NCI-H524 (cell line): Measurements from ENCODE around the gene PHYKPL.

ENCODE experiments used
- DNase-seq, 2 experiments: peaks; one replicate each; lab custom pipeline; 2025; lab: John Stamatoyannopoulos, UW

PHYKPL gene

GRCh38 chr5:178223828-178224335, 8.7 kb downstream of the PHYKPL start:
- DNase-seq, result no peak

DNA sequence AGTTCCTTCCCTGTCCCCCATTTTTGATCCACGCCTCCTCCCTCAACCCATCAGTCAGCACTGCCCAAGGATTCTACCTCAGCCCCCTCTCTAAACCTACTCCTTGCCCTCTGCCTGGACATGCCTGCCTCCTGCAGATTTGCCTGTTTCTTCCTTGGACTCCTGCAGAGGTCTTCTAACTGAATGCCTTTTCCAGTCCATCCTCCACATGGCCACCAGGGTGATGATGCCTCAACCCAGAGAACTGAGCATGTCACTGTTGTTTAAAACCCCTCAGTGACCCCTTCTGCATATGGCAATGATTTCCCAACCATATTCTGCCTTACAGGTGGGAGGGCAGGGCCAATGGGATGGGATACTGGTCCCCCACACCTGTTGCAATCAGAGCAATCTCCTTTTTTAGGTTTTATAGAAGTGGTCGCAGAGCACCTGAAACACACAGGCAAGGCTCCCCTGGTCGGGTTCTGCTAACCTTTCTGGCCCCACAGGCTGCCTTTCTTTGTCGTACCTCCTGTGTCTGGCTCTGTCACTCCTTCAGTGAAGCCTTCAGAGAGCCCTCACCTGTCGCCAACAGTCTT, 9.3 kb downstream of the PHYKPL start:
- no peak for DNase-seq

DNA sequence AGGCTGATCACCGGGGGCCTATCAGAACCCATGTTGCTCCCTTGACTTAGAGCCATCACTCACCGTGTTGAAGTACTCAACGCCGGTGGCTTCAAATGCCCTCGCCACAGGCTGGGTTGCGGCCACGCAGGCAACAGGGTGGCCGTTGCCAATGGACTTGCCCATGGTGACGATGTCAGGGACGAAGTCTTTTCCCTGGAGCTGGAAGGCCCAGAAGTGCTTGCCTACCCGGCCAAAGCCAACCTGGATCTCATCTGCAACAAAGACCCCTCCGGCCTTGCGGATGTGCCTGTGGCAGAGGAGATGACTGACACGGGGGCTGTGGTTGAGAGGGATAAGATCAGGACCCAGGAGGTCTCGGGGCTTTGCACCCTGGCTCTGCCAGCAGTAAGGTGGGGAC, 10.3 kb downstream of the PHYKPL start:
- DNase-seq, result no peak

GRCh38 chr5:178221853-178222252, 10.7 kb downstream of the PHYKPL start:
- no peak for DNase-seq

DNA sequence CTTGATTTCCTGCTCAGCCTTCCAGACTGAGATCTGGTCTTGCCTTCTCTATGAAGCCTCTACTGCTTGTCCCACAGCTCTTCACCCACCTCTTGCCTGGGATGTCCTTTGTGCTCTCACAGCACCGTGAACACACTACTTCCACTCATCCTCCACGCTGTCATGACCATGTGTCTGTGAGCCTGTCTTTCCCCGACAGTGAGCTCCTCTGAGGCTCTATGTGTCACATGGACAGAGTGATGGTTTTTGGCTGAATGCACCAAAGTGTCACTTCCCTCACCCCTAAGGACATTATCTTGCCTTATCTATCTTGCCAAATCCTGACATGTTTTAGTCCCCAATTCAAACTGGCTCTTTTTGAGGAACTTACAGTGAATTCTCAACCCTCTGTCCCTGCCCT, 11.3 kb downstream of the PHYKPL start:
- no peak for DNase-seq

GRCh38 chr5:178218827-178219226, 13.8 kb downstream of the PHYKPL start:
- DNase-seq, result no peak

GRCh38 chr5:178218237-178218776, 14.3 kb downstream of the PHYKPL start:
- no peak for DNase-seq

DNA sequence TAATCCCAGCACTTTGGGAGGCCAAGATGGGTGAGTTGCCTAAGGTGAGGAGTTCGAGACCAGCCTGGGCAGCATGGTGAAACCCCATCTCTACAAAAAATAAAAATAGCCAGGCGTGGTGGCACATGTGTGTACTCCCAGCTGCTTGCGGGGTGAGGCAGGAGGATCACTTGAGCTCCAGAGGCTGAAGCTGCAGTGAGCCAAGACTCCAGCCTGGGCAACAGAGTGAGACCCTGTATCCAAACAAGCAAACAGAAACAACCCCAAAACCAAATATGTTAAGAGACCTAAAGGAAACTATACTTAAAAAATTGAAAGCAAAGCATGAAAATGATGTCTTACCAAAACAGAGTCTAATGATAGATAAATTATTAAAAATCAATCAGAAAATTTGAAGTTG, 15.8 kb downstream of the PHYKPL start:
- no peak for DNase-seq

DNA sequence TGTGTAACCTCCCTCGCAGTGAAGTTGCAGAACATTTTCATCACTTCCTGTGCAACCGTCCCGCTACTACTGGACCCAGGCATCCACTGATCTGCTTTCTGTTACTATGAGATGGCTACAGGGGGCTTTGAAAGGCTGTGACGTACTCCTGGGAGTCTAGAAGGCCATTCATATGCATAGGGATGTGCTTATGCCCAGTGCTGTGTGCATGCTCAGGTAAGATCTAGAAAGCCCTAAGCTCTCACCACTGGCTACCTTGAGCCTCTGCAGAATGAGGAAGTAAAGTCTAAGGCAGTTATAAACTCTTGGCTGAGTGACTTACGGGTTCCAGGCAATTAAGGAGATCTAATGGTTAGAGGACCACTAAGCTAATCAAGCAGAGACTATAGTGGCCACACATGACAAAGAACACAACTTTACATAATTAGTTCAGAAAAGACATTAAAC, 16.5 kb downstream of the PHYKPL start:
- no peak for DNase-seq

DNA sequence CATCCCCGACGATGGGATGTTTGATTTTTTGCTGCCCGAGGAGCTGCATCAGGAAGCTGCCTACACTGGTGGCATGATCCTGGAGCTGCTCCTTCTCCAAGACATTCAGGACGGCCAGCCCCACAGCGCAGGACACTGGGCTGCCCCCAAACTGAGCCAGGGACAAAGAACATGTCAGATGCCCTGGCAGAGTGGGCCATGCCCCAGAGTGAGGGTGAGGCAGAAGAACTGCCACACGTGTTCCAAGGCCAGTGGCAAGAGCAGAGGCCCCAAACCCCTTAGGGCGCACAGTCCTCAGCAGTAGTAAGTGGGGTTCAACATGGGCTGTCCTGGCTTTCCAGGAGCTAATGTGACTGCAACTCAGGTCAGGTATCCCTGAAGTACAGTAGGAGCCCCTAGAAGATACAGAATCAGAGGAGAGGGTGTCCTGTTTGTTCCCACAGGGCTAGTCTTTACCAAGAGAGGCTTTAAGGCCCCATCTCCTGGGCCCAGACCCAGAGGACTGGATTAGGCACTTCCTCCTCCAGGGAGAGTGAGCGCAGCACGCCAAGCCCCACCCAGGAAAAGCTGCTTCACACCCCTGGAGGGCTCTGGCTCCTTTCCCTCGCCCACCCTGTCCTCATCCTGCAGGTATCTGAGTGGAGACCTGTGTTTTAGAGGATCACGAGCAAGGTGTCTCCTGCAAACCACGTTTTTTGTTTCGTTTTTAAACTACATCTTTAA, 17.2 kb downstream of the PHYKPL start:
- no peak for DNase-seq

DNA sequence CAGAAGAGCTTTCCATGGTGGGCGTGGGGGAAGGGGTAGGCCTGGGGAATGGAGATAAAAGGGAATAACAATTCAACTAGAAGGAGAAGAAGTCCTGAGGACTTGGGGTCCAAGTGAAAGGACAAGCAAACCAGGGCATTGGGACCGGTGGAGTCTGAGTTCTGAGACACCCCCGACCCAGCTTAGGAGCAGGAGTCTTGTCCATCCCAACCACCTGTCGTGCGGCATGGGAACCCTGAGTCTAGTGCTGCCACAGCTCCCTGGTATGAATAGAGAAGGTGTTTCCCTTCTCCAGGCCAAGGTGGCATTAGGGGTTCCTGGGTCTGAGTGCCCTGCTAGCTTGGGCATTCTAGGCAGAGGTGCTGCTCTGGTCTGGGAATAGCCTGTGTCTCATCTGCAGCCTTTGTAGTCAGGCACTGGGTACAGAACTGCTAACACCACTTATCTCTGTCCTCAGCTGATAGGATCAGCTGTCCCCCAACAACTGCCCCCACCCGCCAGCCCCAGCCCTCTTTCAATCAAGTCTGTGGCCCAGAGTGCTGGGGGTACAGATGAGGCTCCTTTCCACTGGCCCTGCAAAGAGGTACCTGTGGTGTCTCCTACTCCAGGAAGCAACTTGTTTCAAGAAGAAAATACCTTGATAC, 18.3 kb downstream of the PHYKPL start:
- DNase-seq, result no peak

DNA sequence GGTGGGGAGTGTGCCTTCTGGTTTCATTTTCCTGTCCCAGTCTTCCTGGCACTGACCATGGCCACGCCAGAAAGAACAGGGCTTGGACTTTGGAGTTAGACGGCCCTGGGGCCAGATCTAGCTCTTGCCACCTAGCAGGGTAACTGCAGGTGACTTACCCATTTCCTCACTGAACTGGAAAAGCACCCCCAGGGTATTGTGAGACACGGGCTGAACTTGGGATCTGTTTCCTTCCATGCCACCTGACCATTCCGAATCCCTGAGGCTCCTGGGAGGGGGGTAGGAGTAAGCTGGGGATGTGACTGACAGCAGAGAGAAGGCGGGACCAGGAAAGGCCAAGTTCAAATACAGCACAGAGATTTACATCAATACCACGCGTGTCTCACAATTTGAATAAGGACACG, 18.9 kb downstream of the PHYKPL start:
- DNase-seq, result no peak

DNA sequence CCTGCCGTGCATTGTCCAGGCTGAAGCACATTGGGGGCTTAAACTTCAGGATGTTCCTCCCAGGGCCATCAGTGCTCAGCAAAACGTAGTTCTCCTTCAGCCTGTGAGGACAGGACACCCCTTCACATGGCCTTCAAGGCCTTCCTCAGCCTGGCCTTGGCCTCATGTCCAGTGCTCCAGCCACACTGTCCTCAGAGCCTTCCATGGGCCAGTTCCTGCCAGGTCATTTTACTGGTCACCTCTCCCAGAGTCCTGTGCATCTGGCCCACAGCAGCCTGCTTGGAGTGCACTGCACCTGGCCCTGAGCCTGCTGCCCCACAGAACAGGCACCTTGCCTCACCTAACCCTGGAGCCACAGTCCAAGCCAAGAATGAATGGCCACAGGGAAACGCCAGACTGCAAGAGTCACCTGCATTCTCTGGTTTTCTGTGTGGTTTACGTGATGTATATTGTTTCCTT, 19.6 kb downstream of the PHYKPL start:
- no peak for DNase-seq

GRCh38 chr5:178212241-178213002, 20.2 kb downstream of the PHYKPL start:
- no peak for DNase-seq

DNA sequence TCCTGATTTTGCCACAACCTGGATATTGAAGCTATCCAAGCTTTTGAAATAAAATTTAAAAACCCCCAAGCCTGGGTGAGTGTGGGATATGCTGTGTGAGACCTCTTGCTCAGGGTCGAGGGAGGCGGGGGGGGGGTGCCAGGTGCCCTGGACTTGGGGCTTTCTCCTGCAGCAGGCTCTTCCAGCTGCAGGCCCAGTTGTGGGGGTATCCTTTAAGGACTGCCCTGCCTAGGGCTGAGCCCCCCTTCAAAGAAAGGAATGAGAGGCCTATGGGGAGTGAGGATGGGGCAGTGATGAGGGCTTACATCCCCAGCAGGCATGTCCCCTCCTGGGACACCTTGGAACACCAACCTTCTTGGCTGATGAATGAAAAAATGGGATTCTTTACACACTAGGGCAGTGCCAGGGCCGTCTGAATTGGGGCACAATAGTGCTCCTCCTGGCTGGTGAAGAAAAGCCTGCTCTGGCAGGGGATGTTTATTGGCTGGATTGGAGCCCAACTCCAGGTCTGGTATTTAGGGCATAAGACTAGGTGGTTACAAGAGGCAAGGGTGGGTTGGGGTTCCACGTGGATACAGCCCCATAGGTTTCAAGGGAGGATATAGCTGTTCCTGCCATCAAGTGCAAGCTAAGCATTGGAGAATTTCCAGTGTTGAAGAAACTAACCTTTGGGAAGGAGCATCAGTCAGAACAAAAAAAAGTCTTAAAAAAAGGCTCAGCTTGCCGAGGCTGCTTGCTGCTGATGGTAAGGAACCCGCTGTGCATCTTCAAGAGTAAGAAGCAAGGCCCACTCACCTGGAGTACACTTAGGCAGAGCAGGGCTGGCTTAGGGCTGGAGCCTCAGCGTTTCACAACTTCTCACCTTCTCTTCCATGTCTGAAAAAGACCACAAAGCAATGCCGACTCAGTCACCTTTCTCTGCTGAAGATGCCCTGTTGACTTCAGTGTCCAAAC, 21.2 kb downstream of the PHYKPL start:
- DNase-seq, result no peak

- DNase-seq, result no peak
These were observed 21.9 kb downstream of the PHYKPL start for GRCh38 chr5:178210686-178211085.

- DNase-seq, result no peak
These were observed 22.5 kb downstream of the PHYKPL start for GRCh38 chr5:178210073-178210535.

- no peak for DNase-seq
These were observed 23.1 kb downstream of the PHYKPL start for GRCh38 chr5:178209334-178210072.

DNA sequence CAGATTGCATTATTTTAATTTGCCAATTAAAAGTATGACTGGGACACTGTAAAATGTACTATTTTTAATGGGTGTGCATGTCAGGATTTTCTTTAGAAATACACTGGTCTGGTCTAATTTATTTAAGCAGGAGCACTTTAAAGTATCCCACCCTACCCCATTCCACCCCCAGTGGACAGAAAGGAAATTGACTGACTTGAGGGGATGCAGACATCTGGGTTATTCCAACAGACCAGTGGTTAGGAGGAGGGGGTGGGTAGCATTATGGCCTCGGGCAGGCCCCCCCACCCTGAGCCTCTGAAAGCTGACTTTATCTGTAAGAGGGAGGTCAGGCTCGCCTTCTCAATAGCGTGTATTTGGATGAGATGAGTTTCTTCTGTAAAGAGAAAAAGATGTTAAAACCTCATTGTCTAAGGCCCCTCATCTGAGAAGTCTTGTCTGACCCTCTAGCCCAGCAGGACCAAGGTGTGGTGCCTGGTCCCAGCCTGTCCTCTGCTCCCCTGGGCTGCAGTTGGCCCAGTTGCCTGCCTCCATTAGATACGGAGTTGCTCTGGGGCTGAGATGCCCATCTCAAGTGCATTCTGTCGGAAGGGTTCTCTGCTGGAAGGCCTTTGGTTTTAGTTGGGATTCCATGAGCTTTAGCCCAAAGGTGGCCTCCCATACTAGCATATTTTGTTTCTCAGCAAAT, 23.9 kb downstream of the PHYKPL start:
- DNase-seq, result peak in 1 of 2 experiments; percentile 31
